Common myeloid progenitor, CD34-positive (primary cell): Measurements from ENCODE around the gene EIF3B.

Experiments
- CTCF ChIA-PET: fragments of 350-600 bp; sonication (Branson Sonifier 250); formaldehyde crosslinking; loops from one replicate; lab custom pipeline; 2021; ENCODE audit warnings: antibody characterized with exemption; lab: Charles Lee
- POLR2A ChIA-PET: fragments of 350-600 bp; sonication (Branson Sonifier 250); formaldehyde crosslinking; loops from one replicate; lab custom pipeline; 2021; ENCODE audit warnings: antibody characterized with exemption; lab: Charles Lee
- DNase-seq, 3 donors: peaks; one replicate each; pipeline versions ENCODE4 v3.0.0 to v3.0.0-alpha.2; 2013
- H3K27ac ChIP-seq, 2 experiments: 1 replicate in 1 of 2; 2 replicates in 1 of 2; pipeline ENCODE4 v1.7.0; 2013; ENCODE audit warnings: inconsistent platforms in 2 of 2, low read length in 2 of 2, mild to moderate bottlenecking in 2 of 2, low read depth in 1 of 2, moderate library complexity in 1 of 2; ENCODE audit not compliant: severe bottlenecking in 2 of 2, insufficient read depth in 1 of 2, poor library complexity in 1 of 2
- H3K27me3 ChIP-seq, 5 experiments: replicated peaks in 2 of 5; 1 replicate in 3 of 5; 2 replicates in 2 of 5; pipeline versions ENCODE4 v1.6.1 to v1.7.0; 2013; ENCODE audit warnings: low read length in 4 of 5, mild to moderate bottlenecking in 2 of 5, moderate library complexity in 2 of 5, inconsistent platforms in 1 of 5; ENCODE audit not compliant: insufficient read depth in 5 of 5, control insufficient read depth in 4 of 5
- H3K36me3 ChIP-seq, 4 experiments: 1 replicate in 2 of 4; 2 replicates in 2 of 4; pipeline versions ENCODE4 v1.6.1 to v1.7.0; 2013; ENCODE audit warnings: low read length in 3 of 4, control low read depth in 1 of 4, mild to moderate bottlenecking in 1 of 4; ENCODE audit not compliant: control insufficient read depth in 4 of 4, insufficient read depth in 4 of 4
- H3K4me1 ChIP-seq, 4 experiments: 1 replicate in 3 of 4; 2 replicates in 1 of 4; pipeline versions ENCODE4 v1.6.1 to v1.7.1; 2013; ENCODE audit warnings: low read length in 3 of 4, mild to moderate bottlenecking in 3 of 4, control low read depth in 1 of 4, inconsistent platforms in 1 of 4, moderate library complexity in 1 of 4; ENCODE audit not compliant: control insufficient read depth in 4 of 4, insufficient read depth in 4 of 4; ENCODE audit errors: control extremely low read depth in 1 of 4
- H3K4me3 ChIP-seq, 7 experiments: 1 replicate in 4 of 7; 2 replicates in 3 of 7; pipeline versions ENCODE4 v1.5.1 to v1.7.0; 2013; ENCODE audit warnings: mild to moderate bottlenecking in 7 of 7, low read length in 6 of 7, moderate library complexity in 6 of 7, inconsistent platforms in 2 of 7, low read depth in 2 of 7, control low read depth in 1 of 7; ENCODE audit not compliant: insufficient read depth in 4 of 7, control insufficient read depth in 1 of 7; ENCODE audit errors: extremely low read depth in 1 of 7
- H3K9me3 ChIP-seq, 5 experiments: 1 replicate in 4 of 5; 2 replicates in 1 of 5; pipeline versions ENCODE4 v1.6.1 to v1.7.1; 2013; ENCODE audit warnings: low read length in 4 of 5, mild to moderate bottlenecking in 2 of 5, inconsistent platforms in 1 of 5, low read depth in 1 of 5, moderate library complexity in 1 of 5; ENCODE audit not compliant: control insufficient read depth in 4 of 5, insufficient read depth in 2 of 5; ENCODE audit errors: control extremely low read depth in 1 of 5
- WGBS: methylation state at CpG from one replicate; pipeline ENCODE4 v1.1.5; 2013; ENCODE audit not compliant: insufficient coverage; 5-methylcytosine and 5-hydroxymethylcytosine counted together

The EIF3B gene

GRCh38 chr7:2425749-2426148 lies 71.1 kb downstream of the EIF3B start:
- CTCF ChIA-PET, result interaction anchor here (0.5 to 6.0 kb wide), 5 partner anchors 8 to 41 kb away, joined by 3 to 19 read pairs (median 3); no protein-coding TSS in a partner anchor
- WGBS, result 93% methylated on average over 8 of the region's 10 CpGs

More at GRCh38 chr7:2425749-2426148, 71.1 kb downstream of the EIF3B start:
- no peak overlapping the region for H3K4me3 ChIP-seq
- H3K36me3 ChIP-seq, result peaks cover 3 to 17% (median 8%) of the 10 kb centered on the region in 4 experiments
- peaks cover 0 to 7% (median 0%) of the 10 kb centered on the region in 4 experiments for H3K4me1 ChIP-seq
- no peak for DNase-seq
- H3K27me3 ChIP-seq, result no peaks in the 10 kb centered on the region
- POLR2A ChIA-PET, result interaction anchor here (1.1 kb wide), 1 partner anchor 13 kb away, joined by 4 read pairs; no protein-coding TSS in a partner anchor
- no peak overlapping the region for H3K27ac ChIP-seq
- H3K9me3 ChIP-seq, result peaks cover 0 to 3% (median 3%) of the 10 kb centered on the region in 5 experiments
